ENCODE data around the gene TRPV4.

The TRPV4 gene

DNA sequence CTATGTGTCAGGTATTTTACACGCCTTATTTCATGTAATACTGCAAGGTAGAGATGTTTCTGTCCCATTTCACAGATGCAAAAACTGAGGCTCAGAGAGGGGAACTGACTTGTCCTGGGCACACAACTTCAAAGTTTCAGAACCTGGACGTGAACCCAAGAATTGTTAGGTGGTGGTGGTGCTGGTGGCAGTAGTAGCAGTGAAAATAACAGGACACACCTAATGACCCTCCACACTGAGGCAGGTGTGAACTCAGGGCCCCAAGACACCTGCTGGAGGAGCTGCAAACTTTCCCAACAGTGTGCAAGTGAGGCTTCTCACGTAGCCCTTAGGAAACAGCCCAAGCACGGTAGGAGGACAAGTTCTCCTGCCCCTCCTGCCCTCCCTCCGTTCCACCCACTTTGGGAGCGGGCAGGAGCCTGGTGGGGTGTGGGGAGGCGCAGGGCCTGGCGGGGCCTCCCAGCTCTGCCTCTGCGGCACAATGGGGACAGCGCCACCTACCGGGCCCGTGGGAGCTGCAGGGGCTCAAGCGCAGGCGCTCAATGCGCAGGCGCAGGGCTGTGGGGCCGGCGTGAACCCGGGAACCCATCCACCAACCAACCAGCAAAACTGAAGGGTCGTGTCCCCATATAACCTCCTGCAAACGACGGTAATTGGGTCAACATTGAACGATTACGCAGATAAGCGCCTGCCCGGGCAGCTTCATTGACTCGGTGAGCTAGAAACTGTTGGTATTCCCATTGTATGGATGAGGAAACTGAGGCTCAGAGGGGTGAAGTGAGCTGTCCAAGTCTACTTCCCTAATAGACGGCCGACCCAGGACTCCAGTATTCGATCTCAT is 12.0 kb upstream of the TRPV4 start (continued):
- TF ChIP-seq, protein P1, sequence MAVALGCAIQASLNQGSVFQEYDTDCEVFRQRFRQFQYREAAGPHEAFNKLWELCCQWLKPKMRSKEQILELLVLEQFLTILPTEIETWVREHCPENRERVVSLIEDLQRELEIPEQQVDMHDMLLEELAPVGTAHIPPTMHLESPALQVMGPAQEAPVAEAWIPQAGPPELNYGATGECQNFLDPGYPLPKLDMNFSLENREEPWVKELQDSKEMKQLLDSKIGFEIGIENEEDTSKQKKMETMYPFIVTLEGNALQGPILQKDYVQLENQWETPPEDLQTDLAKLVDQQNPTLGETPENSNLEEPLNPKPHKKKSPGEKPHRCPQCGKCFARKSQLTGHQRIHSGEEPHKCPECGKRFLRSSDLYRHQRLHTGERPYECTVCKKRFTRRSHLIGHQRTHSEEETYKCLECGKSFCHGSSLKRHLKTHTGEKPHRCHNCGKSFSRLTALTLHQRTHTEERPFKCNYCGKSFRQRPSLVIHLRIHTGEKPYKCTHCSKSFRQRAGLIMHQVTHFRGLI (tag by site-specific recombination; IDR thresholded peaks at IDR 0.05) = peak; percentile 23; the same call in 1 of the 2 replicates
- TF ChIP-seq, protein P2, sequence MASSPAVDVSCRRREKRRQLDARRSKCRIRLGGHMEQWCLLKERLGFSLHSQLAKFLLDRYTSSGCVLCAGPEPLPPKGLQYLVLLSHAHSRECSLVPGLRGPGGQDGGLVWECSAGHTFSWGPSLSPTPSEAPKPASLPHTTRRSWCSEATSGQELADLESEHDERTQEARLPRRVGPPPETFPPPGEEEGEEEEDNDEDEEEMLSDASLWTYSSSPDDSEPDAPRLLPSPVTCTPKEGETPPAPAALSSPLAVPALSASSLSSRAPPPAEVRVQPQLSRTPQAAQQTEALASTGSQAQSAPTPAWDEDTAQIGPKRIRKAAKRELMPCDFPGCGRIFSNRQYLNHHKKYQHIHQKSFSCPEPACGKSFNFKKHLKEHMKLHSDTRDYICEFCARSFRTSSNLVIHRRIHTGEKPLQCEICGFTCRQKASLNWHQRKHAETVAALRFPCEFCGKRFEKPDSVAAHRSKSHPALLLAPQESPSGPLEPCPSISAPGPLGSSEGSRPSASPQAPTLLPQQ (tag by site-specific recombination; IDR thresholded peaks at IDR 0.05) = peak; percentile 52; the same call in 1 of the 2 replicates
- peak; percentile 17 for TF ChIP-seq KLF8 (tag by site-specific recombination; IDR thresholded peaks at IDR 0.05)
- no peak for TF ChIP-seq PRDM1 (tag by site-specific recombination; IDR thresholded peaks at IDR 0.05)
- 0 out of 2 replicates have a peak, but pooled peaks have one; percentile 28 for TF ChIP-seq ZNF335 (tag by site-specific recombination; conservative IDR thresholded peaks at IDR 0.05)
- TF ChIP-seq ZBTB17 (tag by site-specific recombination; IDR thresholded peaks at IDR 0.05) = 0 out of 2 replicates have a peak, but pooled peaks have one; percentile 32
- TF ChIP-seq SP7 (tag by site-specific recombination; IDR thresholded peaks at IDR 0.05) = peak; percentile 16
- peak; percentile 54; the same call in 1 of the 2 replicates for TF ChIP-seq ZNF76 (tag by site-specific recombination; IDR thresholded peaks at IDR 0.05; ENCODE audit: borderline replicate concordance, low read depth)
- TF ChIP-seq GLIS1 (tag by site-specific recombination; IDR thresholded peaks at IDR 0.05) = peak; percentile 56; the same call in 1 of the 2 replicates
- 0 out of 2 replicates have a peak, but pooled peaks have one; percentile 23 for TF ChIP-seq KLF1 (tag by site-specific recombination; IDR thresholded peaks at IDR 0.05)
- TF ChIP-seq ZNF221 (tag by site-specific recombination; IDR thresholded peaks at IDR 0.05; ENCODE audit: borderline replicate concordance) = no peak
- peak; percentile 76 for TF ChIP-seq SP3 (tag by site-specific recombination; IDR thresholded peaks at IDR 0.05)
- peak; percentile 71 for TF ChIP-seq ZFHX2 (tag by site-specific recombination; conservative IDR thresholded peaks at IDR 0.05)
- TF ChIP-seq GLIS2 (tag by site-specific recombination; IDR thresholded peaks at IDR 0.05) = peak; percentile 79
- no peak for TF ChIP-seq TCF7L2 (IDR thresholded peaks at IDR 0.05; ENCODE audit: borderline replicate concordance, low read depth, low read length)
- peak; percentile 68 for TF ChIP-seq ZNF654 (tag by site-specific recombination; IDR thresholded peaks at IDR 0.05; ENCODE audit: low read depth)
- TF ChIP-seq WT1 (tag by site-specific recombination; IDR thresholded peaks at IDR 0.05) = peak; percentile 57
- TF ChIP-seq, protein P3, sequence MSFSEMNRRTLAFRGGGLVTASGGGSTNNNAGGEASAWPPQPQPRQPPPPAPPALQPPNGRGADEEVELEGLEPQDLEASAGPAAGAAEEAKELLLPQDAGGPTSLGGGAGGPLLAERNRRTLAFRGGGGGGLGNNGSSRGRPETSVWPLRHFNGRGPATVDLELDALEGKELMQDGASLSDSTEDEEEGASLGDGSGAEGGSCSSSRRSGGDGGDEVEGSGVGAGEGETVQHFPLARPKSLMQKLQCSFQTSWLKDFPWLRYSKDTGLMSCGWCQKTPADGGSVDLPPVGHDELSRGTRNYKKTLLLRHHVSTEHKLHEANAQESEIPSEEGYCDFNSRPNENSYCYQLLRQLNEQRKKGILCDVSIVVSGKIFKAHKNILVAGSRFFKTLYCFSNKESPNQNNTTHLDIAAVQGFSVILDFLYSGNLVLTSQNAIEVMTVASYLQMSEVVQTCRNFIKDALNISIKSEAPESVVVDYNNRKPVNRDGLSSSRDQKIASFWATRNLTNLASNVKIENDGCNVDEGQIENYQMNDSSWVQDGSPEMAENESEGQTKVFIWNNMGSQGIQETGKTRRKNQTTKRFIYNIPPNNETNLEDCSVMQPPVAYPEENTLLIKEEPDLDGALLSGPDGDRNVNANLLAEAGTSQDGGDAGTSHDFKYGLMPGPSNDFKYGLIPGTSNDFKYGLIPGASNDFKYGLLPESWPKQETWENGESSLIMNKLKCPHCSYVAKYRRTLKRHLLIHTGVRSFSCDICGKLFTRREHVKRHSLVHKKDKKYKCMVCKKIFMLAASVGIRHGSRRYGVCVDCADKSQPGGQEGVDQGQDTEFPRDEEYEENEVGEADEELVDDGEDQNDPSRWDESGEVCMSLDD (tag by site-specific recombination; IDR thresholded peaks at IDR 0.05) = peak; percentile 60; the same call in 1 of the 2 replicates
- TF ChIP-seq SP2 (tag by site-specific recombination; IDR thresholded peaks at IDR 0.05) = peak; percentile 44; the same call in 1 of the 2 replicates
- TF ChIP-seq ZIC2 (tag by site-specific recombination; IDR thresholded peaks at IDR 0.05) = peak; percentile 68; the same call in 1 of the 2 replicates
- no peak for TF ChIP-seq ZNF596 (tag by site-specific recombination; IDR thresholded peaks at IDR 0.05)
- TF ChIP-seq, protein P4, sequence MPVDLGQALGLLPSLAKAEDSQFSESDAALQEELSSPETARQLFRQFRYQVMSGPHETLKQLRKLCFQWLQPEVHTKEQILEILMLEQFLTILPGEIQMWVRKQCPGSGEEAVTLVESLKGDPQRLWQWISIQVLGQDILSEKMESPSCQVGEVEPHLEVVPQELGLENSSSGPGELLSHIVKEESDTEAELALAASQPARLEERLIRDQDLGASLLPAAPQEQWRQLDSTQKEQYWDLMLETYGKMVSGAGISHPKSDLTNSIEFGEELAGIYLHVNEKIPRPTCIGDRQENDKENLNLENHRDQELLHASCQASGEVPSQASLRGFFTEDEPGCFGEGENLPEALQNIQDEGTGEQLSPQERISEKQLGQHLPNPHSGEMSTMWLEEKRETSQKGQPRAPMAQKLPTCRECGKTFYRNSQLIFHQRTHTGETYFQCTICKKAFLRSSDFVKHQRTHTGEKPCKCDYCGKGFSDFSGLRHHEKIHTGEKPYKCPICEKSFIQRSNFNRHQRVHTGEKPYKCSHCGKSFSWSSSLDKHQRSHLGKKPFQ (tag by site-specific recombination; IDR thresholded peaks at IDR 0.05) = peak; percentile 88
- 0 out of 2 replicates have a peak, but pooled peaks have one; percentile 37 for TF ChIP-seq ZFP37 (tag by site-specific recombination; IDR thresholded peaks at IDR 0.05)
- peak; percentile 71 for TF ChIP-seq EGR2 (tag by site-specific recombination; IDR thresholded peaks at IDR 0.05; ENCODE audit: low read depth)
- TF ChIP-seq, protein P5, sequence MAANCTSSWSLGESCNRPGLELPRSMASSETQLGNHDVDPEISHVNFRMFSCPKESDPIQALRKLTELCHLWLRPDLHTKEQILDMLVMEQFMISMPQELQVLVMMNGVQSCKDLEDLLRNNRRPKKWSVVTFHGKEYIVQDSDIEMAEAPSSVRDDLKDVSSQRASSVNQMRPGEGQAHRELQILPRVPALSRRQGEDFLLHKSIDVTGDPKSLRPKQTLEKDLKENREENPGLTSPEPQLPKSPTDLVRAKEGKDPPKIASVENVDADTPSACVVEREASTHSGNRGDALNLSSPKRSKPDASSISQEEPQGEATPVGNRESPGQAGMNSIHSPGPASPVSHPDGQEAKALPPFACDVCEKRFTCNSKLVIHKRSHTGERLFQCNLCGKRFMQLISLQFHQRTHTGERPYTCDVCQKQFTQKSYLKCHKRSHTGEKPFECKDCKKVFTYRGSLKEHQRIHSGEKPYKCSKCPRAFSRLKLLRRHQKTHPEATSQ (tag by site-specific recombination; IDR thresholded peaks at IDR 0.05) = no peak
- TF ChIP-seq ZXDB (tag by site-specific recombination; IDR thresholded peaks at IDR 0.05) = peak; percentile 78; the same call in 1 of the 2 replicates
- no peak for TF ChIP-seq ZNF514 (tag by site-specific recombination; IDR thresholded peaks at IDR 0.05)
- TF ChIP-seq KLF16 (tag by site-specific recombination; IDR thresholded peaks at IDR 0.05) = no peak
